ENCODE data around the gene C11orf16.

C11orf16 gene

DNA sequence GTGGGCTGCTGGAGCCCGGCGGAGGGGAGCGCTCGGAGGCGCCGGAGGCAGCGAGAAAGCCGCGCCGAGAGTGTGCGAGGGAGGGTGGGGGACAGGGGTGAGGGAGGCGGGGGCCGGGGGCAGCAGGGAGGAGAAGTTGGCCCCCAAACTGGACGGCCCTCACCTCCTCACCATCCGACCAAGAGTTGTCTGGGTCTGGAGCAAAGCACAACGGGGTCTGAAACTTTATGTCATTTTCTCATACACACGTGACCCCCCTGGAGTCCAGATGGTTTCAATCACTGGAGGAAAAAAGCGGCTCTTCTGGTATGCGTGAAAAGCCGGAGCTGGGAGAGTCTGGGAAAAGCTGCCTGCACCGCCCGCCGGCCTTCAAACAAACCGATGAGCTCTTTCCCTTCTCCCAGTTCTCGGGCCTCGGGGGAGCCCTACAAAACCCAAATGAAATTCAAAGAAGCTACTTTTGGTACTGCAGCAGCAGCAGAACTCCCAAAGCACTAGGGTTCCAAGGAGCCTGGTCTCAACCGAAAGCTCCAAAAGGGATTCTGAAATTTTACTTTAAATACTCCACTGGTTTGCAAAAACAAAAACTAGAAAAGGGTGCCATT is 61.5 kb downstream of the C11orf16 start (continued):
- TF ChIP-seq, protein P1, sequence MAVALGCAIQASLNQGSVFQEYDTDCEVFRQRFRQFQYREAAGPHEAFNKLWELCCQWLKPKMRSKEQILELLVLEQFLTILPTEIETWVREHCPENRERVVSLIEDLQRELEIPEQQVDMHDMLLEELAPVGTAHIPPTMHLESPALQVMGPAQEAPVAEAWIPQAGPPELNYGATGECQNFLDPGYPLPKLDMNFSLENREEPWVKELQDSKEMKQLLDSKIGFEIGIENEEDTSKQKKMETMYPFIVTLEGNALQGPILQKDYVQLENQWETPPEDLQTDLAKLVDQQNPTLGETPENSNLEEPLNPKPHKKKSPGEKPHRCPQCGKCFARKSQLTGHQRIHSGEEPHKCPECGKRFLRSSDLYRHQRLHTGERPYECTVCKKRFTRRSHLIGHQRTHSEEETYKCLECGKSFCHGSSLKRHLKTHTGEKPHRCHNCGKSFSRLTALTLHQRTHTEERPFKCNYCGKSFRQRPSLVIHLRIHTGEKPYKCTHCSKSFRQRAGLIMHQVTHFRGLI (tag by site-specific recombination; IDR thresholded peaks at IDR 0.05): no peak
- TF ChIP-seq GLIS1 (tag by site-specific recombination; IDR thresholded peaks at IDR 0.05) (peak; percentile 38), HOXC10 (CRISPR knock-in tag; IDR thresholded peaks at IDR 0.05) (no peak), ZEB2 (tag by site-specific recombination; IDR thresholded peaks at IDR 0.05) (no peak), KLF1 (tag by site-specific recombination; IDR thresholded peaks at IDR 0.05) (no peak), KLF7 (tag by site-specific recombination; IDR thresholded peaks at IDR 0.05; ENCODE audit: borderline replicate concordance) (no peak), ZNF23 (tag by site-specific recombination; IDR thresholded peaks at IDR 0.05; ENCODE audit: borderline replicate concordance) (no peak), TCF7L2 (IDR thresholded peaks at IDR 0.05; ENCODE audit: borderline replicate concordance, low read depth, low read length) (no peak), ZNF777 (tag by site-specific recombination; IDR thresholded peaks at IDR 0.05; ENCODE audit: borderline replicate concordance) (no peak), ZNF843 (tag by site-specific recombination; IDR thresholded peaks at IDR 0.05) (no peak), HOXD13 (CRISPR knock-in tag; IDR thresholded peaks at IDR 0.05; ENCODE audit: borderline replicate concordance) (no peak)
- TF ChIP-seq, protein P2, sequence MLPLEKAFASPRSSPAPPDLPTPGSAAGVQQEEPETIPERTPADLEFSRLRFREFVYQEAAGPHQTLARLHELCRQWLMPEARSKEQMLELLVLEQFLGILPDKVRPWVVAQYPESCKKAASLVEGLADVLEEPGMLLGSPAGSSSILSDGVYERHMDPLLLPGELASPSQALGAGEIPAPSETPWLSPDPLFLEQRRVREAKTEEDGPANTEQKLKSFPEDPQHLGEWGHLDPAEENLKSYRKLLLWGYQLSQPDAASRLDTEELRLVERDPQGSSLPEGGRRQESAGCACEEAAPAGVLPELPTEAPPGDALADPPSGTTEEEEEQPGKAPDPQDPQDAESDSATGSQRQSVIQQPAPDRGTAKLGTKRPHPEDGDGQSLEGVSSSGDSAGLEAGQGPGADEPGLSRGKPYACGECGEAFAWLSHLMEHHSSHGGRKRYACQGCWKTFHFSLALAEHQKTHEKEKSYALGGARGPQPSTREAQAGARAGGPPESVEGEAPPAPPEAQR (tag by site-specific recombination; IDR thresholded peaks at IDR 0.05): no peak
- TF ChIP-seq, protein P3, sequence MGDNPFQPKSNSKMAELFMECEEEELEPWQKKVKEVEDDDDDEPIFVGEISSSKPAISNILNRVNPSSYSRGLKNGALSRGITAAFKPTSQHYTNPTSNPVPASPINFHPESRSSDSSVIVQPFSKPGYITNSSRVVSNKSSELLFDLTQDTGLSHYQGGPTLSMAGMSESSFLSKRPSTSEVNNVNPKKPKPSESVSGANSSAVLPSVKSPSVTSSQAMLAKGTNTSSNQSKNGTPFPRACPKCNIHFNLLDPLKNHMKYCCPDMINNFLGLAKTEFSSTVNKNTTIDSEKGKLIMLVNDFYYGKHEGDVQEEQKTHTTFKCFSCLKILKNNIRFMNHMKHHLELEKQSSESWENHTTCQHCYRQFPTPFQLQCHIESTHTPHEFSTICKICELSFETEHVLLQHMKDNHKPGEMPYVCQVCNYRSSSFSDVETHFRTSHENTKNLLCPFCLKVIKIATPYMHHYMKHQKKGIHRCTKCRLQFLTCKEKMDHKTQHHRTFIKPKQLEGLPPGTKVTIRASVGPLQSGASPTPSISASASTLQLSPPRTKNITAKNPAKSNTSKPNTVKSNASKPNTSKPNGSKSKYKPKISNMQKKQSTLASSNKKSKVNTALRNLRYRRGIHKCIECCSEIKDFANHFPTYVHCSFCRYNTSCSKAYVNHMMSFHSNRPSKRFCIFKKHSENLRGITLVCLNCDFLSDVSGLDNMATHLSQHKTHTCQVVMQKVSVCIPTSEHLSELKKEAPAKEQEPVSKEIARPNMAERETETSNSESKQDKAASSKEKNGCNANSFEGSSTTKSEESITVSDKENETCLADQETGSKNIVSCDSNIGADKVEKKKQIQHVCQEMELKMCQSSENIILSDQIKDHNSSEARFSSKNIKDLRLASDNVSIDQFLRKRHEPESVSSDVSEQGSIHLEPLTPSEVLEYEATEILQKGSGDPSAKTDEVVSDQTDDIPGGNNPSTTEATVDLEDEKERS (tag by site-specific recombination; IDR thresholded peaks at IDR 0.05): no peak

DNA sequence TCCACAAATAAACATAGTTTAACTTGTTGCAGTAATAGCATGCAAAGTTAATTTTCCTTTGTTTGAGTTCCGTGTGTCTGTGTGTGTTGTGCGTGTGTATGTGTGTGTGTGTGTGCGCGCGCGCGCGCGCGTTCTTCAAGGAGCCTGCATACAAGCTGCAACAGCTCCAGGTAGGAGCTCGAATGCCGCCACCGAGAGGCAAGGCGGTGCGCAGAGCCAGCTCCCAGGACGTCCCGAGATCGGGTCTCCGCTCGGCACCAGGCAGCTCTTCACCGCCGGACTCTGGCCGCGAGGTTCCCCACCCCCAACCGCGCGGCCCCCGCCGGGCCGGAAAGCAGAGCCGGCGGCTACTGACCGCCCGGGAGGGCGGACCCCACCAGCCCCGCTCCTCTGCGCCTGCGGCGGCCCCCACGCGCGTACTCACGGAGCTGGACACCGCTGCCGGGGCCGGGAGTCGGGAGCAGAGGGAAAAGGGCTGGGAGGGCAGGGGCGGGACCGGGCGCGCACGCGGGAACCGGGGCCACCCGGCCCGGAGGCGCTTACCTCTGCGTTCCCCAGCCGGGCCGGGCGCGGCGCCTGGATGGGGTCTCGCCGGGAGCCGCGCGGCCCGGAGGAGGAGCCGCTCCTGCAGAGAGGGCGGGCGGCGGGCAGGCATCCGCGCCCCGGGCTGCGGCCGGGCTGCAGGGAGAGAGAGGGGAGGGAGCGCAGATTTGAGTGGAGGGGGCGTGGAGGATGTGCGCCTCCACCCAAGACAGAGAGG is 62.2 kb downstream of the C11orf16 start:
- Histone ChIP-seq H3K4me3 (ENCODE audit: low read depth, low read length) (peak overlapping the region; percentile 80), H3K4me1 (ENCODE audit: control insufficient read depth, insufficient read depth, low read length) (0 out of 2 replicates have a peak, but pooled peaks cover 2% of the 10 kb centered on the region), H3K36me3 (ENCODE audit: control insufficient read depth in 2 of 2, insufficient read depth in 1 of 2, low read length in 2 of 2) (no peaks in the 10 kb centered on the region), H3K27ac (ENCODE audit: extremely low read depth, low read depth, low read length) (peak overlapping the region; percentile 77), H3K9me3 (ENCODE audit: control insufficient read depth, insufficient read depth, low read depth, low read length) (no peaks in the 10 kb centered on the region)
- ChIA-PET POLR2A (interaction anchor here (0.8 to 2.6 kb wide), 9 partner anchors 9 to 188 kb away, joined by 3 to 20 read pairs (median 6); partner anchors contain the start of genes AKIP1, RPL27A and TRIM66), CTCF (interaction anchor here (0.5 to 1.3 kb wide), 4 partner anchors 9 to 1339 kb away, joined by 3 to 5 read pairs (median 3); no protein-coding TSS in a partner anchor)
- TF ChIP-seq, protein P4, sequence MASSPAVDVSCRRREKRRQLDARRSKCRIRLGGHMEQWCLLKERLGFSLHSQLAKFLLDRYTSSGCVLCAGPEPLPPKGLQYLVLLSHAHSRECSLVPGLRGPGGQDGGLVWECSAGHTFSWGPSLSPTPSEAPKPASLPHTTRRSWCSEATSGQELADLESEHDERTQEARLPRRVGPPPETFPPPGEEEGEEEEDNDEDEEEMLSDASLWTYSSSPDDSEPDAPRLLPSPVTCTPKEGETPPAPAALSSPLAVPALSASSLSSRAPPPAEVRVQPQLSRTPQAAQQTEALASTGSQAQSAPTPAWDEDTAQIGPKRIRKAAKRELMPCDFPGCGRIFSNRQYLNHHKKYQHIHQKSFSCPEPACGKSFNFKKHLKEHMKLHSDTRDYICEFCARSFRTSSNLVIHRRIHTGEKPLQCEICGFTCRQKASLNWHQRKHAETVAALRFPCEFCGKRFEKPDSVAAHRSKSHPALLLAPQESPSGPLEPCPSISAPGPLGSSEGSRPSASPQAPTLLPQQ (tag by site-specific recombination; IDR thresholded peaks at IDR 0.05): peak; percentile 87
- TF ChIP-seq, protein P5, sequence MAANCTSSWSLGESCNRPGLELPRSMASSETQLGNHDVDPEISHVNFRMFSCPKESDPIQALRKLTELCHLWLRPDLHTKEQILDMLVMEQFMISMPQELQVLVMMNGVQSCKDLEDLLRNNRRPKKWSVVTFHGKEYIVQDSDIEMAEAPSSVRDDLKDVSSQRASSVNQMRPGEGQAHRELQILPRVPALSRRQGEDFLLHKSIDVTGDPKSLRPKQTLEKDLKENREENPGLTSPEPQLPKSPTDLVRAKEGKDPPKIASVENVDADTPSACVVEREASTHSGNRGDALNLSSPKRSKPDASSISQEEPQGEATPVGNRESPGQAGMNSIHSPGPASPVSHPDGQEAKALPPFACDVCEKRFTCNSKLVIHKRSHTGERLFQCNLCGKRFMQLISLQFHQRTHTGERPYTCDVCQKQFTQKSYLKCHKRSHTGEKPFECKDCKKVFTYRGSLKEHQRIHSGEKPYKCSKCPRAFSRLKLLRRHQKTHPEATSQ (tag by site-specific recombination; IDR thresholded peaks at IDR 0.05): no peak
- TF ChIP-seq ZBTB17 (tag by site-specific recombination; IDR thresholded peaks at IDR 0.05) (peak; percentile 69; the same call in 1 of the 2 replicates), ZBTB21 (tag by site-specific recombination; IDR thresholded peaks at IDR 0.05) (no peak), ZNF521 (tag by site-specific recombination; IDR thresholded peaks at IDR 0.05) (no peak), ZBTB8A (tag by site-specific recombination; IDR thresholded peaks at IDR 0.05) (peak; percentile 25; the same call in 1 of the 2 replicates), ZNF600 (tag by site-specific recombination; IDR thresholded peaks at IDR 0.05) (0 out of 2 replicates have a peak, but pooled peaks have one; percentile 48), ZXDB (tag by site-specific recombination; IDR thresholded peaks at IDR 0.05) (peak; percentile 40; the same call in 1 of the 2 replicates), ZBTB20 (tag by site-specific recombination; IDR thresholded peaks at IDR 0.05) (peak; percentile 75), ZNF623 (tag by site-specific recombination; IDR thresholded peaks at IDR 0.05) (no peak)
- TF ChIP-seq, protein P6, sequence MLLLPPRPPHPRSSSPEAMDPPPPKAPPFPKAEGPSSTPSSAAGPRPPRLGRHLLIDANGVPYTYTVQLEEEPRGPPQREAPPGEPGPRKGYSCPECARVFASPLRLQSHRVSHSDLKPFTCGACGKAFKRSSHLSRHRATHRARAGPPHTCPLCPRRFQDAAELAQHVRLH (tag by site-specific recombination; IDR thresholded peaks at IDR 0.05): no peak
- TF ChIP-seq, protein P2 (tag by site-specific recombination; IDR thresholded peaks at IDR 0.05): no peak

All from HEK293 (cell line).